Subcutaneous adipose tissue (tissue), 4 donors: ENCODE results near the gene POLR2J. TPM values are rescaled to one million over a fixed set of nuclear protein-coding genes. Genes with fewer than 3 reads are reported as not detected.
"Not testable (repeated sequence)": the region's sequence is repeated elsewhere in the genome, so short reads cannot be mapped to it uniquely, and the experiment has no call there.

Experiments
- total RNA-seq, 4 donors: library from RNA; depleted of rRNA; stranded (reverse); fragments of >200 nt; gene quantifications; one replicate each; pipeline ENCODE4 v1.1.0, GENCODE V29; 2016
- TF ChIP-seq, protein P1 (sequence below): fragments of 450-650 bp; IDR thresholded peaks from one replicate; pipeline ENCODE4 v1.5.1; 2016; ENCODE audit warnings: low read depth, mild to moderate bottlenecking, control low read depth, antibody characterized with exemption, moderate library complexity

The POLR2J gene
- total RNA-seq = 10 to 100 TPM; 11.7 to 25.8 (median 18.0) TPM

DNA sequence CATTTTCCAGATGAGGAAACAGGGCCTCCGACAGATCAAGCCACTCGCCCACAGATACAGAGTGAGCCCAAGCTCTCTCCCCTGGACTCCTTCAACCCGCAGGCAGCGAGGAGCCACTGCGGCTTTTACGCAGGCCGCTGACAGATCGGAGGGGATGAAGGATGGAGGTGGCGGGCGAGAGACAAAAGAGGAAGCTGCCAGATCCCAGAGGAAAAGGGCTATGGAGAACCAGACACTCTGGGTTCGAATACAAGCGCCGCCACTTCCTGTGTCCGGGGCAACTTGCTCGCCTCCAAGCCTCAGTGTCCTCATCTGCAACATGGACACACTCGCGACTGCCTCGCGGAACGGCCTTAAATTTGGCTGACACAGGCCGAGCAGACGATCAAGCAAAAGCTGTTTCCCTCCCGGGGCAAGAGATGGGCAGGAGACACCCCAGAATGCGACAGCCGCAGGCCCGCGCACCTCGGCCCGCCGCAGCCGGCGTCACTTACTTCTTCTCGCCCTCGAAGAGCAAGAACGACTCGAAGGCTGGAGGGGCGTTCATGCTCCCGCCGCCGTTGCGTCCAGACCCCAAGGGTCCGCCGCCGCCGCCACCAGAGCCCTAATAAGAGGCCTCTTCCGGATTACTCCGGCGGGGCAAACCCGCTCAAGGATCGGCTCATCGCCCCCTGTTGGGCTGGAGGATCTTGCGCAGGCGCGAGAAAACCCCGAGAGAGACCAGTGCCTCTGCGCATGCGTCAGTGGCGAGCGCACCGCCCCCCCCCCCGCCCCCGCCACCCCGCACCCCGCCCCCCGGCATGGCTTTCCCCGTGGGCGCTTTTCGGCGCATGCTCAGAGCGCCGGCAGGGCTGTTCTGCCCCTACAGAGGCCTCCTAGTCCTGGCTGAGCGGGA lies at the start of gene POLR2J:
Gene POLR2J (minus strand): TSS at position 609 of the 895 bp plus-strand sequence. CDS start 62 bp downstream, at position 547.
- TF ChIP-seq, protein P1, sequence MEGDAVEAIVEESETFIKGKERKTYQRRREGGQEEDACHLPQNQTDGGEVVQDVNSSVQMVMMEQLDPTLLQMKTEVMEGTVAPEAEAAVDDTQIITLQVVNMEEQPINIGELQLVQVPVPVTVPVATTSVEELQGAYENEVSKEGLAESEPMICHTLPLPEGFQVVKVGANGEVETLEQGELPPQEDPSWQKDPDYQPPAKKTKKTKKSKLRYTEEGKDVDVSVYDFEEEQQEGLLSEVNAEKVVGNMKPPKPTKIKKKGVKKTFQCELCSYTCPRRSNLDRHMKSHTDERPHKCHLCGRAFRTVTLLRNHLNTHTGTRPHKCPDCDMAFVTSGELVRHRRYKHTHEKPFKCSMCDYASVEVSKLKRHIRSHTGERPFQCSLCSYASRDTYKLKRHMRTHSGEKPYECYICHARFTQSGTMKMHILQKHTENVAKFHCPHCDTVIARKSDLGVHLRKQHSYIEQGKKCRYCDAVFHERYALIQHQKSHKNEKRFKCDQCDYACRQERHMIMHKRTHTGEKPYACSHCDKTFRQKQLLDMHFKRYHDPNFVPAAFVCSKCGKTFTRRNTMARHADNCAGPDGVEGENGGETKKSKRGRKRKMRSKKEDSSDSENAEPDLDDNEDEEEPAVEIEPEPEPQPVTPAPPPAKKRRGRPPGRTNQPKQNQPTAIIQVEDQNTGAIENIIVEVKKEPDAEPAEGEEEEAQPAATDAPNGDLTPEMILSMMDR = not testable (repeated sequence)

DNA sequence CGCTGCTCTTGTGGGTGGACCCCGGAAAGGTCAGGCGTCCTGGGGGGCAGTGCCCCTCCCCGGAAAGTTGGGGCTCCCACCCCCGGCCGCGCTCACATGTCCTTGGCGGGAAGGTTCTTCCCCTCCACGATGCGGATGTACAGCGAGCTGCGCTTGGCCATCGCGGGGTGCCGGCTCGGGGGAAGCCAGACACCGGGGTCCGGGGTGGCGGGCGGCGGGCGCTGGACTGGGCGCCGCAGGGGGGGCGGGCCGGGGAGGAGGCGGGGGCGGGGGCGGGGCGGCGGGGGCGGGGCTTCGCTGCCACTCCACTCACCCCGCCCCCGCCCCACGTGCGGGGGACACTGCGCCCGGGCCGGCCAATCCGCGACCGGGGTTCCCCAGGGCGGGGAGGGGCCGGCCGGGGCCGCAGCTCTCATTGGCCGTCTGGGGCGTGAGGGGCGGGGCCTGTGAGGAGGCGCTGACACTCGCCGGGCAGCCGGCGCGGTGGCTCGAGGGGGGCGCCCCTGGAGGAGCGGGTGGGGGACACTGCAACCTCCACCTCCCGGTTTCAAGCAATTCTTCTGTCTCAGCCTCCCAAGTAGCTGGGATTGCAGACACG lies 38.9 kb upstream of the POLR2J start, which contains the start of gene RASA4B:
Gene RASA4B (minus strand): TSS at position 228 of the 598 bp plus-strand sequence. CDS start 67 bp downstream, at position 161.
- TF ChIP-seq, protein P1 = not testable (repeated sequence)

DNA sequence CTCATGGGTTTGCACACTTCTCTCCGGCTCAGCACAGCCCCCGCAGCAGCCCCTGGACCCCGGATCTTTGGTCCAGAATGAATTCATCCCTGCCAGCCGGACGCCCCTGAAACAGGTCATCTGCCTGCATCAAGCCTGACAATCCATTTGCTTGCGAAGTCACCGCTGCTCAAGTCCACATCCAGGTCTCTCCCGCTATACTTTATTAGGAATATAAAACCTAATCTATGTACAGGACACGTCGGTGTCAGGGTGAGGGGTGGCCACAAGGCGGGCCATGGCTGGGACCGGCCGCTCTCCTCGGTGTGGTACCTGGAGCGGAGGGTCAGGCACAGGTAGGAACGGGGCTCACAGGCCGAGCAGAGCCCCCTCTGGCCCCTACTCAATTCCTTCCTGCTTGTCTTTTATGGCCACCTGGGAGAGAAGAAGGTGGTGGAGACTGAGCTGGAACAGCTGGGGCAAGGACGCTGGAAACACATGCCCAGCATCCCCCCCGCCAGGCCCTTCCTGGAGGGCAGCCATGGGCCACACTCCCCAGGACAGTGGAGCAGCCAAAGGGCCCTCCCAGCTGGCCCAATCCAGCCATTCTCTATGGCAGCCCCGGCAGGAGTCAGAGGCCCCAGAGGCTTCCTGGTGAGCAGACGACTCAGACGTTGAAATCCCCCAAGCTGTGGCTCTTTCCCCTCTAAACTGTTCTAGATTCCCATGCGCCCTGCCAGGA lies 5.3 kb downstream of the POLR2J start:
- TF ChIP-seq, protein P1 = no peak

DNA sequence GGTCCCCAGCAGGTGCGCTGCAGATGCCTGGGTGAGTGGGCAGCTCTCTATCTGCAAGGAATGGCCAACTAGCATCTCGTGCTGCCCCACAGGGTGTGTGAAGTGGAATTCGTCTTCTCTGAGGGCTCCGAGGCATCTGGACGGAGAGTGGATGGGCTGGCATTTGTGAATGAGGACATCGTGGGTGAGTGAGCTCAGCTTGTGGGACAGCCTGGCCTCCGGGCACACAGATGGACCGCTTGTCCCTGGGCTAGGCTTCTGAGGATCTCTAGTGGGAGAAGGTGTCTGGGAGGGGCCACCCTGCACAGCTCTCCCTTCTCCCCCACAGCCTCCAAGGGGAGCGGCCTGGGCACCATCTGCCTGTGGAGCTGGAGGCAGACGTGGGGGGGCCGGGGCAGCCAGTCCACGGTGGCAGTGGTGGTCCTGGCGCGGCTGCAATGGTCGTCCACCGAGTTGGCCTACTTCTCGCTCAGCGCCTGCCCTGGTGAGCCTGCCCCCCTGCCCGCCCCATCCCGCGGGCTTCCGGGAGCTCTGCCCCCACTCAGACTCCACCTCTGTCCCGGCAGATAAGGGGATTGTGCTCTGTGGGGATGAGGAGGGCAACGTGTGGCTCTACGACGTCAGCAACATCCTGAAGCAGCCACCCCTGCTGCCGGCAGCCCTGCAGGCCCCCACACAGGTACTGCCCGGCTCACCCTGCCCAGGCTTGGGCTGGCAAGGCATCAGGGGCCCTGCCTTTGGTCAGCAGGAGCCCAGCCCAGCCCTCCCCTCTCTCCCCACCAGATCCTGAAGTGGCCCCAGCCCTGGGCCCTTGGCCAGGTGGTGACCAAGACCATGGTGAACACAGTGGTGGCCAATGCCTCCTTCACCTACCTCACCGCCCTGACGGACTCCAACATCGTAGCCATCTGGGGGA lies 6.3 kb downstream of the POLR2J start:
- TF ChIP-seq, protein P1 = no peak

DNA sequence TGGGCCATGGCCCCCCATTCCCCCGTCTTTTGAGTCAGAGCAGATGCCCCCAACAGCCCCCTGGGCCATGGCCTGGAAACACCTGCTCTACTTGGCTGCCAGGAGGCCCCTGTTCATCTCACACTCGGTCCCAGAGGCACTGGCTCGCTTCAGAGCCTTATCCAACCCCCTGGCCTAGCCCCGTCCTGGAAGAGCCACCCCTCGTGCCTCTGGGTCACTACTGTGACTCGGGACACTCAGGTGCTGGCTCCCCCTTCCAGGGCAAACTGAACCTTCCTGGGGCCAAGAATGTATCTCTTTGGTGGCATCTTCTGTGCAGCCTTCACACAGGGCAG lies 7.0 kb downstream of the POLR2J start:
- TF ChIP-seq, protein P1 = no peak

DNA sequence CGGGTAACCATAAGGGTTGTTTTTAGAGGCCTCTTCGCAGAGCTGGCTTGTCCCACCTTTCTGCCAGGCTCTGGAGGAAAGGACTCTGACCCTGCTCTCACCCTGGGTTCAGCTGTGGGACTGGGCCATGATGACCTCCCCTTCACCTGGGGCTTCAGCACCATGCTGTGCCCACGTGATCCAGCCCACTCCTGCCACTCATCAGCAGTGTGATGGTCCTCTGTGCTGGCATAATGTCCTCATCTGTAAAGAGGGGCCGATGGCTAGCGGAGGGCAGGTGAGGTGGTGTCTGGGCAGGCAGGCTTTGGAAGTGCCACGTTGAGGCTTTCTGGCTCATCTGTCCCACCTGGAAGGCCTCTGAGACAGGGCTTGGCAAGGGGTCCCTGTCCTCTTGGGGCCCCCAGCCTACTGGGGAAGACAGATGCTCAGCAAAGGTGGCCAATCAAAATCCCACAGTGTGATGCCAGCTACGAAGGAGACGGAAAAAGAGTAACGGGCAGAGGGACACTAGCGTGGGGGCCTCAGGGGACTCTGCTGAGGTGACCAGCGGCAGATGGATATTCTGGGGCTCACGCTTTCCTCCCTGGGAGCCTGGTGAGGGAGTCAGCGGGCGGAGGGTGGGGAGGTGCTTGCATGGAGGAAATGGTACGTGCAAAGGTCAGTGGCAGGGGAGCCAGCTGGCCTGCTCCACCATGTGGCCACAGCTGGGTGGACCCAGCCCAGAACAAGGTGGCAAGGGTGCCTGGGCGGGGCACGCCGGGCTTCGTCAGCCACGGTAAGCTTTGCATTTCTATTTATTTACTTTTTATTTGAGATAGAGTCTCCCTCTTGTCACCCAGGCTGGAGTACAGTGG lies 8.5 kb downstream of the POLR2J start:
- TF ChIP-seq, protein P1 = no peak
